ENCODE data around the gene NCK2.

Gene NCK2

GRCh38 chr2:105841551-105841950 is 96.8 kb downstream of the NCK2 start:
- no peaks in the 10 kb centered on the region for H3K79me2 ChIP-seq (ENCODE audit: insufficient read depth, low read length)

GRCh38 chr2:105842555-105842954 is 97.8 kb downstream of the NCK2 start:
- Histone ChIP-seq H3K79me2 (ENCODE audit: insufficient read depth, low read length) (no peaks in the 10 kb centered on the region), H3K4me1 (ENCODE audit: insufficient read depth, low read length, severe bottlenecking) (no peaks in the 10 kb centered on the region), H3K9ac (ENCODE audit: low read length) (no peak overlapping the region), H3K9me3 (ENCODE audit: low read length) (no peaks in the 10 kb centered on the region), H4K20me1 (ENCODE audit: insufficient read depth, low read length) (no peaks in the 10 kb centered on the region), H2AFZ (ENCODE audit: low read length) (no peak overlapping the region), H3K27me3 (ENCODE audit: insufficient read depth, low read length) (no peaks in the 10 kb centered on the region), H3K9me2 (ENCODE audit: low read depth, low read length) (no peaks in the 10 kb centered on the region), H3F3A (ENCODE audit: insufficient read depth, low read length) (no peaks in the 10 kb centered on the region), H3K36me3 (ENCODE audit: insufficient read depth, low read length) (no peaks in the 10 kb centered on the region), H3K4me3 (ENCODE audit: low read depth, low read length, poor library complexity, severe bottlenecking) (no peak overlapping the region), H3K4me2 (ENCODE audit: low read length) (no peak overlapping the region), H3K27ac (ENCODE audit: low read depth, low read length, poor library complexity, severe bottlenecking) (no peak overlapping the region)
- no peak for TF ChIP-seq EZH2 (IDR thresholded peaks at IDR 0.05; ENCODE audit: borderline replicate concordance, low read length)
- TF ChIP-seq, protein P1, sequence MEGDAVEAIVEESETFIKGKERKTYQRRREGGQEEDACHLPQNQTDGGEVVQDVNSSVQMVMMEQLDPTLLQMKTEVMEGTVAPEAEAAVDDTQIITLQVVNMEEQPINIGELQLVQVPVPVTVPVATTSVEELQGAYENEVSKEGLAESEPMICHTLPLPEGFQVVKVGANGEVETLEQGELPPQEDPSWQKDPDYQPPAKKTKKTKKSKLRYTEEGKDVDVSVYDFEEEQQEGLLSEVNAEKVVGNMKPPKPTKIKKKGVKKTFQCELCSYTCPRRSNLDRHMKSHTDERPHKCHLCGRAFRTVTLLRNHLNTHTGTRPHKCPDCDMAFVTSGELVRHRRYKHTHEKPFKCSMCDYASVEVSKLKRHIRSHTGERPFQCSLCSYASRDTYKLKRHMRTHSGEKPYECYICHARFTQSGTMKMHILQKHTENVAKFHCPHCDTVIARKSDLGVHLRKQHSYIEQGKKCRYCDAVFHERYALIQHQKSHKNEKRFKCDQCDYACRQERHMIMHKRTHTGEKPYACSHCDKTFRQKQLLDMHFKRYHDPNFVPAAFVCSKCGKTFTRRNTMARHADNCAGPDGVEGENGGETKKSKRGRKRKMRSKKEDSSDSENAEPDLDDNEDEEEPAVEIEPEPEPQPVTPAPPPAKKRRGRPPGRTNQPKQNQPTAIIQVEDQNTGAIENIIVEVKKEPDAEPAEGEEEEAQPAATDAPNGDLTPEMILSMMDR (IDR thresholded peaks at IDR 0.05; ENCODE audit: low read length), result no peak

More at GRCh38 chr2:105841551-105841950, 96.8 kb downstream of the NCK2 start:
- H3K27me3 ChIP-seq (ENCODE audit: insufficient read depth, low read length), result no peaks in the 10 kb centered on the region
- no peaks in the 10 kb centered on the region for H3F3A ChIP-seq (ENCODE audit: insufficient read depth, low read length)
- no peaks in the 10 kb centered on the region for H3K36me3 ChIP-seq (ENCODE audit: insufficient read depth, low read length)
- no peaks in the 10 kb centered on the region for H3K9me2 ChIP-seq (ENCODE audit: low read depth, low read length)
- H3K27ac ChIP-seq (ENCODE audit: low read depth, low read length, poor library complexity, severe bottlenecking), result no peak overlapping the region
- H3K4me3 ChIP-seq (ENCODE audit: low read depth, low read length, poor library complexity, severe bottlenecking), result no peak overlapping the region
- TF ChIP-seq, protein P1 (IDR thresholded peaks at IDR 0.05; ENCODE audit: low read length), result no peak
- no peak for TF ChIP-seq EZH2 (IDR thresholded peaks at IDR 0.05; ENCODE audit: borderline replicate concordance, low read length)
- H3K9me3 ChIP-seq (ENCODE audit: low read length), result no peaks in the 10 kb centered on the region
- H3K9ac ChIP-seq (ENCODE audit: low read length), result no peak overlapping the region
- H2AFZ ChIP-seq (ENCODE audit: low read length), result no peak overlapping the region
- no peaks in the 10 kb centered on the region for H3K4me1 ChIP-seq (ENCODE audit: insufficient read depth, low read length, severe bottlenecking)
- no peak overlapping the region for H3K4me2 ChIP-seq (ENCODE audit: low read length)
- no peaks in the 10 kb centered on the region for H4K20me1 ChIP-seq (ENCODE audit: insufficient read depth, low read length)

DNA sequence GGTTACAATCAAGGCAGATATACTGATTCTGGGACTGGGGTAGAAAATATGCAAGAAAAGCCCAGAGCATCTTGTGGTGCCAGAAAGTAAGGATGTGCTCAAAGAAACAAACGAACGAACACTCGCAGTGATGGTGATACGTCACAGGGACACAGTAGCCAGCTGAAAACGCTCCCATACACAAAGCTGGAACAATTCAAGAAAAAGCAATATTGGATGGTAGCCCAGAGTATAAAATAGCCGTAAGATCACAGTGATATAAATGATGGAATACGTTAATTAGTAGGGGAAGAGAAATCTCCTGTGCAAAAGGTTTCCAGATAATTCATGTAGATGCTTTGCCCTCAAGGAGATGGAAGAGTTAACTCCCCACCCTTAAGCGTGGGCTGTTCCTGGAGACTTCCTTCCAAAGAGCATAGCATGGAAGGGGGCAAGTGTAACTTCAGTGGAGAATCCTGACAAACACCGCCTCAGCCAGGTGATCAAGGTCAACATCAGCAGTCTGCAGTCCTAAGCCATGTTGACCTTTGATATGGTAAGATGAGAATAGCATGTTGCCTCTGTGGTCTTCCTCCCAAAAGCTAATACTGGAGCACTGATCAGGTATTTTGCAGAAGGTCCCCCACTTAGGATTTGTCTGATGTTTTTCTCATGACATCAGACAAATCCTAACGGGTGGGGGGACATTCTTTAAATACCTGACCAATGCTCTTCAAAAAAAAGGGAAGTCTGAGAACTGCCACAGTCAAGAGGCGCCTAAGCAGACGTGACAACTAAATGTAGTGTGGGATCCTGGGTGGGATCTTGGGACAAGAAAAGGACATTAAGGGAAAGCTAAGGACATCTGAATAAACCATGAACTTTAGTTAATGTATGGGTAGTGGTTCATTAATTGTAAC is 99.0 kb downstream of the NCK2 start:
- Histone ChIP-seq H3F3A (ENCODE audit: insufficient read depth, low read length) (no peaks in the 10 kb centered on the region), H3K9me2 (ENCODE audit: low read depth, low read length) (no peaks in the 10 kb centered on the region), H4K20me1 (ENCODE audit: insufficient read depth, low read length) (no peaks in the 10 kb centered on the region), H3K9me3 (ENCODE audit: low read length) (no peaks in the 10 kb centered on the region), H2AFZ (ENCODE audit: low read length) (no peak overlapping the region), H3K27ac (ENCODE audit: low read depth, low read length, poor library complexity, severe bottlenecking) (no peak overlapping the region), H3K79me2 (ENCODE audit: insufficient read depth, low read length) (no peaks in the 10 kb centered on the region), H3K9ac (ENCODE audit: low read length) (no peak overlapping the region), H3K36me3 (ENCODE audit: insufficient read depth, low read length) (no peaks in the 10 kb centered on the region), H3K4me3 (ENCODE audit: low read depth, low read length, poor library complexity, severe bottlenecking) (no peak overlapping the region), H3K27me3 (ENCODE audit: insufficient read depth, low read length) (no peaks in the 10 kb centered on the region), H3K4me2 (ENCODE audit: low read length) (no peak overlapping the region), H3K4me1 (ENCODE audit: insufficient read depth, low read length, severe bottlenecking) (no peaks in the 10 kb centered on the region)
- no peak for TF ChIP-seq EZH2 (IDR thresholded peaks at IDR 0.05; ENCODE audit: borderline replicate concordance, low read length)
- TF ChIP-seq, protein P1 (IDR thresholded peaks at IDR 0.05; ENCODE audit: low read length), result no peak
